NCI-H2196 (cell line): Measurements from ENCODE around the gene ADAMTS18.
"Not testable (repeated sequence)": the region's sequence is repeated elsewhere in the genome, so short reads cannot be mapped to it uniquely, and the experiment has no call there.

ENCODE experiments used
- DNase-seq: peaks from one replicate; lab custom pipeline; 2025; ENCODE audit not compliant: unreplicated experiment; lab: John Stamatoyannopoulos, UW

Gene ADAMTS18

DNA sequence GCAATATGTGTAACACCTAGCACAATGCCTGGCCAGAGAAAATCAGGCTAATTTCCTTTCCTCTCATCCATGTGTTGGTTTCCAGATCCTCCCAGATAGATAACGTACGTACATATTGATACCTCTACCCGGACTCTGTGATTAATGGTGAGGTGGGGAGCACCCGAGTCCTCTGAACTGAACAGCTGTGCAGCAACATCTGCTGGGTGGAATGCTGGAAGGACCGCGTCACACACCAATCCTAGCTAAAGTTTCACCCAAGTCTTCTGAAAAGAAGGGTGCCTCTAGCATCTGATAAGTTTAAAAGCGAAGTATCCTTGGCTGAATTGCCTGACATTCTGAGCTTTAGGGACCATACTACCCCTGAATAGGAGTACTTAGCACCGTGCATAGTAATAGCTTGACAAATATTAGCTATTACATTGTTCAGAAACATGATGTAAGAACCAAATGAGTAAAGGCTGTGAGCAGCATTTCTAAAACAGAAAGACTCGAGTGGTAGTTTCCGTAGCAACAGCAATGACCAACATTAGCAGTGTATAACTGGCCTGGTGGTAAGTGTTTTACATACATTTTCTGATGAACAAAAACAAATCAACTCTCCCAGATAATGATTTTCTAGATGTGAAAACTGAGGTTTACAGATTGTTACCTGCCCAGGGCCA, 144.3 kb downstream of the ADAMTS18 start:
- DNase-seq, result peak; percentile 41

GRCh38 chr16:77289331-77289809, 145.5 kb downstream of the ADAMTS18 start:
- DNase-seq, result no peak

- no peak for DNase-seq
Measured at GRCh38 chr16:77288222-77288621, 146.6 kb downstream of the ADAMTS18 start.

DNA sequence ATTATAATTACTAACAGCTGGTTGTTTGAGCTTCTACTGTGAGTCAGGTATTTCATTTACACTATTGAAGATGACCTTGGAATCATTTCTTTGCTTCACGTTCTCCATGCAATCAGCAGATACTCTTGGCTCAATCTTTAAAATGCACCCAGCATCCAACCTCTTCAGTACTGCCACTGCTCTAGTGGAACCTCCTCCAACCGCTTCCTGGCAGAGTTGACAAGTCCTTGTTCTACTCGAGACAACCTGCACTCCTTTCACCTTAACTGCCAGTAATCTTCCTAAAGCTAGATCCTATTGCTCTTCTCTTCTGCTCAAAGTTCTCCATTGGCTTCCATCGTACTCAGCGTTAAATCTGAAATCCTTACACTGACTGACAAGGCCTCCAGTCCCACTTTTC, 149.2 kb downstream of the ADAMTS18 start:
- no peak for DNase-seq

DNA sequence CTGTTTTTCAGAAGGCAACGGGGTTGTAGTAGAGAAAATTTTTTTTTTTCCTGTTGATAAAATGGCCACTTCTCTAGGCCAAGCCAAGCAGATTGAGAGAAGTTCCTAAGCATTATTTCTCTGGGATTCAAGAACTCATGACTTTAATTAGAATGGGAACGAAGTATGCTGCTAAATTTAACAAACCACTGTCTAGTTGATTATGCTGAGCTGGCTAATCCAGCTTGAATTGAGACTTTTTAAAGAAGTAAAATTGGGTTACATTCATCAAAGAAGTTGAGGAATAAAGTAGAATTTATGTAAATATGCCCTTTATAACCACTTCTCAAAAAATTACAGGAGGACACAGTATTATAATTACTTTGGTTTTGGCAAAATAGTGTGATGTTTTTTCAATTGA, 152.5 kb downstream of the ADAMTS18 start:
- no peak for DNase-seq

GRCh38 chr16:77279316-77279715, 155.5 kb downstream of the ADAMTS18 start:
- not testable (repeated sequence) for DNase-seq

DNA sequence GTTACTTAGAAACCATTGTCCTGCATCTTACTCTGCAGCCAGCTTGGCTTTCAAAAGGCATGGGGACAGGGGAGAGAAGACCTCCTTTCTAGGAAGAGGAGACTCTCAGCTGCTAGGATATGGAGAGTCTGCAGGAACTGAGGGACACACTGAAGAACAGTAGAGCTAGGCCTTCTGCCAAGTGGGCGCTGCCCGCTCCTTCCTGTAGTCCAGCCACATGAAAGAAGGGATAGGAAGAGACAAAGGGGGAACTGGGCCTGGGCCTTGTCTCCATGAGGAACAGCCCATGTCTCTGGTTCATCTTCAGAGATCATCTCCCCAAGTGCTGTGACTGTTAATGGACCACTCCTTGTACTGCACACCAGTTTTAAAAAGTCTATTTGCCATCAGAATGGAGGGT, 157.3 kb downstream of the ADAMTS18 start:
- DNase-seq, result no peak

- no peak for DNase-seq
Measured at GRCh38 chr16:77277141-77277540, 157.7 kb downstream of the ADAMTS18 start.

- DNase-seq, result no peak
Measured at GRCh38 chr16:77276661-77277060, 158.2 kb downstream of the ADAMTS18 start.

DNA sequence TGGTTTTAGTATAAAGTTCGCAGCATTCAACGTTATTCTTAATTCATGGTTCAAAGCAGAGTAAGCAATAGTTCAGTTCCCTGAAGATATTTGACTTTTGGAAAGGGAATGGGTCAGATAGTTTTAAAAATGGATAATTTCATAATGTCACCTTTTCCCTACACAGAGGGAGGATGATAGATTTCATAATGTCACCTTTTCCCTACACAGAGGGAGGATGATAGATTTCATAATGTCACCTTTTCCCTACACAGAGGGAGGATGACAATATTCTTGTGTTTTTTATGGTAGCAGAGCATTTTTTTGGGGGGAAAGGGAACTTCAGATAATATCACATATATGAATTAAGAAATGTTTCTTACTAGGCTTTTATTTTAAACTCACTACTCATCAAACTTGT, 159.5 kb downstream of the ADAMTS18 start:
- not testable (repeated sequence) for DNase-seq

DNA sequence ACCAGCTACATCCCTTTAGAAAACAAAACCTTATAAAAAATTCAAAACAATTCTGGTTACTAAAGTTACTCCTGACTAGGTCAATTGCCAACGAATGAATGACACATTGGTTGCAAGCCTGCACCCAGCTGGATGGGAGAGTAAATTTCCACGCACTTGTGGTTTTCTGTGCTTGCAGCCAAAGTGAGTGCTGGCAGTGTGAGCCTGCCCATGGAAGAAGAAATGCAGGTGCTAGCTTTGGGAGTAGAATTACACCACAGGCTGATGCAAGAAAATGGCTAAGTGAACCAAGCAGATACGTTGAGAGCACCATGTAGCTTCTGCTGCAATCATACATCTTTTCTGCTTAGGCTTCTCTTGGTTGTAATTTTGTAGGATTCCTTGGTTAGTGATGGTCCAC, 161.0 kb downstream of the ADAMTS18 start:
- peak; percentile 7 for DNase-seq

DNA sequence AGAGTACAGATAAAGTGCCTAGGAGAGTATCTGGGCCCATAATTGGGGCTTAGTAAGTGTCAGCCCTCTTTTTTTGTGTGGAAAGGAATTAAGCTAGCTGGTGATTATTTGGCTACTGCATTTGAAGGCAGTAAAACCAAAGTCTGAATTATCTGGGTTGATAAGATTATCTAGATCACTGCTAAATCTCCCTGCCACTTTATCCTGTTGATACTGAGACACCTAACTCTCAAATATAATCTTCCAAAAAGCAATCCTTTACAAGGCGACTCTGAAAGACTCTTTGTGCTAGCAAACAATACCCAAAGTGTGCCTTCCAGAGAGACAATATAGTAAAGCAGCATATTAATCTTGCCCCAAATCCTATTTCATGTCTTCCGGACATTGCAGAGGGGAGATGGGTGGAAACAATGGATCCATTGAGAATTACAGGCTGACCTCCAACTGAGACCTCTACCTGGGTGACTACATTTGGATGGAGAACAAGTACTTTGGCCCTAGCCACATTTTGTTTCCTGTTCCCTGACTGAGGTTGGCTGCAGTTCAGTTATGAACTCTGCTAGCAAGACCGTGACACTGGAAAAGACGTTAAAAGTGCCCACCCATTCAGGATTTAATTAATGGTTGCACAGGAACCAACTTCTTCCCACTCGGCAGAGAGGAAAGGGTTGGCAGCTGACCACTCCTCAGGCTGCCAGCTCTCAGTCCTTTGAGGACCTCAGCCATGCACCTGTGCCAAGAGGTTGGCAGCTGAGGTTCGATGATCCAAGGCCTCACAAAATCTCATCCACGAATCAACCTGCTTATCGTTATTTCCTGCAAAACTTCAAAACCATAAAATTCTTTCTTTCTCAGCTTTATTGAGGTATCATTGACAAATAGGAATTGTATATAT, 163.1 kb downstream of the ADAMTS18 start:
- peak; percentile 17 for DNase-seq

DNA sequence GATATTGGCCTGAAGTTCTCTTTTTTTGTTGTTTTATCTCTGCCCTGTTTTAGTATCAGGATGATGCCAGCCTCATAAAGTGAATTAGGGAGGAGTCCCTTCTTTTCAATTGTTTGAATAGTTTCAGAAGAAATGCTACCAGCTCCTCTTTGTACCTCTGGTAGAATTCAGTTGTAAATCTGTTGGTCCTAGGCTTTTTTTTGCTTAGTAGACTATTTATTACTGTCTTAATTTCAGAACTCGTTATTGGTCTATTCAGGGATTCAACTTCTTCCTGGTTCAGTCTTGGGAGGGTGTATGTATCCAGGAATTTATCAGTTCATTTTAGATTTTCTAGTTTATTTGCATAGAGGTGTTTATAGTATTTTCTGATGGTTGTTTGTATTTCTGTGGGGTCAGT, 168.6 kb downstream of the ADAMTS18 start:
- not testable (repeated sequence) for DNase-seq

GRCh38 chr16:77262971-77263370, 171.9 kb downstream of the ADAMTS18 start:
- DNase-seq, result no peak

DNA sequence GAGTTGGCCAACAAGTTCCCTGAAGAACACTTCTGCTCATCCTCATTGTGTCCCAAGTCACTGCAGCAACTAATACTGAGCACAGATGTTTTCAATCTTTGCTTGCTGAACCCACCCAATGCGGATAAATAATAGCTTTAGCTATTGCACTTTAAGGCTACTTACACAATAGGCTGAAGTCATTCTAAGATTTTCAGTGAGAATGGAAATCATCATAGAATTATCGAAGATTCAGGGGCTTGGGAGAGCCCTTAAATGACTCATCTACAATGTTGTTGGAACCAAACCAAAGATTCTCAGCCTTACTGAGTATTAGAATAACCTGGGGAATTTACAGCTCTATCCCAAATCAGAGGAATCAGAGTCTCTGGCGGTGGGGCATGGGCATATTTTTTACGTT, 184.4 kb downstream of the ADAMTS18 start:
- no peak for DNase-seq

DNA sequence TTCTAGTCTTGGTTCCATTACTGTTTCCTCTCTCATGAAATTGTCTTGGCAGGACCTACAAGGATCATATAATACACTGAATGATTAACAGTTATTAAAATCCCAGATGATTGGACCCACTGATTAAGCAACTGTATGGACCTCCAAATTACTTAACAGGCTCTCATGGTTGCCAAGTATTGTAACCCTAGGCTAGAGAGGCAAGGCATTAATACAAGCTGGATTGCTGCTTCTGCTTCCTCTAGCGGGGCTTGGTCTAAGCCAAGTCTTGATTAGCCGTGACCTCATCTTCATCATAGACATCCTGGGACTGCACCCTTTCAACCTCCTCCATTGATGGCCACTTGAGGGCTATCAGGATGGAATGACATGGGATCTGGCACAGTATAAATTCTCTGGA, 188.7 kb downstream of the ADAMTS18 start:
- no peak for DNase-seq

- not testable (repeated sequence) for DNase-seq
Measured at GRCh38 chr16:77242471-77242870, 192.4 kb downstream of the ADAMTS18 start.

DNA sequence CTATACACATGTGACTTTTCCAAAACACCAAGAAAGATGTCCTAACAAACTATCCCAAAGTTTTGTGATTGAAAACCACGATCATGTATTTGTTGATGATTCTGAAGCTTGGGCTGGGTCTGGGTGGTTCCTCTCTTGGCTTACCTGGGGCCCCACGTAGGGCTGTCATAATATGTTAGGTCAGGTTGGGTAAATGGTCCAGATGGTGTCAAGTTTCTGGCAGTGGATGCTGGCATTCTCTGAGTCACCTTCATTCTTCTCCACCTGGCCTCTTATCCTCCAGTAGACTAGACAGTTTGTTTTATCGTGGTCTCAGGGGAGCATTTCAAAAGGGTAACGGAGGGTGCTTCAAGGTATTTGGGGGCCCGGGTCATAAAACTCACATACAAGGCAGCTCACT, 196.2 kb downstream of the ADAMTS18 start:
- DNase-seq, result no peak

DNA sequence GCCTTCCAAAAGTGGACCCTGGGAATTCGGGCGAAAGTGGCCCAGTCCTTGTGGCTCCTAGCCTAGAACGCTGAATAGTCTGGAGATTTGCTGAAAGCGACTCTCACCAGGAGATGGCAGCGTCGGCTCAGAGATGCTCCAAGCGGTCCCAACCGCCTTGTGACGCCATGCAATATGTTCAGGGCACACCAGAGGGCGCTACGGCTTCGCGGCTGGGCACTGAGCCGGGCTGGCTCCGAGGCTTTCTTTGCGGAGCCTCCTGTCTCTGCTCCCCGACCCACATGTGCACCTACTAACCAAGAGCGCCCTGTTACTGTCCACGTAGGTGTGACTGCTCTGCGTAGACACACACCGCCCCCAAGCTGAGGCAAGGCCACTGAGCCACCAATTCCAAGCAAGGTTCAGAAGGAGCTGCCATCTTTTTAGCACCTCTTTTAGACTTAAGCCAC, 198.7 kb downstream of the ADAMTS18 start:
- peak; percentile 75 for DNase-seq

DNA sequence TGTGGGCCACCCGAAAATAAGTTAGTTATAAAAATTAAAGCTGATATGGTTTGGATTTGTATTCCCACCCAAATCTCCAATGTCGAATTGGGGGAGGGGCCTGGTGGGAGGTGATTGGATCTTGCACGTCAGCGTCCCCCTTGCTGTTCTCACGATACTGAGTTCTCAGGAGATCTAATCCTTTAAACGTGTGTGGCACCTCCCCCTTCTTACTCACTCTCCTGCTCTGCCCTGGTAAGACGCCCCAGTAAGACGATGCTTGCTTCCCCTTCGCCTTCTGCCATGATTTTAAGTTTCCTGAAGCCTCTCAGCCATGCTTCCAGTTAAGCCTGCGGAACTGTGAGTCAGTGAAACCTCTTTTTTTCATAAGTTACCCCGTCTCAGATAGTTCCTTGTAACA, 200.2 kb downstream of the ADAMTS18 start:
- no peak for DNase-seq

DNA sequence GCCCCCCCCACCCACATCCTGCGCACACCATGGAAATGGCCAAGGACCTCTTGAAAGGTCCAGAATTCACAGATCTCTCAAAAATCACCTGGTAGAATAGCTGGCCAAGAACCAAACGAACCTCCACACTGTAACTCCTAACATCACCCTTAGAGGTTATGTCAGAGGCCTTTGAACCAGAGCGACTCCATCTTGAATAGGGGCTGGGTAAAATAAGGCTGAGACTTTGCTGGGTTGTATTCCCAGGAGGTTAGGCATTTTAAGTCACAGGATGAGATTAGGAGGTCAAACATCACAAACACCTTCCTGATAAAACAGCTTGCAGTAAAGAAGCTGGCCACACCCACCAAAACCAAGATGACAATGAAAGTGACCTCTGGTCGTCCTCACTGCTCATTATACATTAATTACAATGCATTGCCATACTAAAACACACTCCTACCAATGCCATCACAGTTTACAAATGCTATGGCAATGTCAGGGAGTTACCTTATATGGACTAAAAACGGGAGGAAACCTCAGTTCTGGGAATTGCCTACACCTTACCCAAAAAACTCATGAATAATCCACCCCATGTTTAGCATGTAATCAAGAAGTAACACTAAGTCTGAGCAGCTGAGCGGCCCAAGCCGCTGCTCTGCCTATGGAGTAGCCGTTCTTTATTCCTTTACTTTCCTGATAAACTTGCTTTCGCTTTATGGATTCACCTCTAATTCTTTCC, 200.9 kb downstream of the ADAMTS18 start:
- DNase-seq, result no peak
